GM19397 (cell line): ENCODE results near the gene FNDC8.
"Not testable (repeated sequence)": the region's sequence is repeated elsewhere in the genome, so short reads cannot be mapped to it uniquely, and the experiment has no call there.

Experiments
- ATAC-seq: cut with Tn5 transposase; IDR thresholded peaks from one replicate; pipeline ENCODE4 v1.9.1; 2021; ENCODE audit warnings: mild to moderate bottlenecking, moderate library complexity; ENCODE audit not compliant: unreplicated experiment

The FNDC8 gene

GRCh38 chr17:35094902-35095301 is 26.5 kb upstream of the FNDC8 start:
- no peak for ATAC-seq

GRCh38 chr17:35095741-35096140 is 25.7 kb upstream of the FNDC8 start:
- no peak for ATAC-seq

- no peak for ATAC-seq
These were observed 23.6 kb upstream of the FNDC8 start for GRCh38 chr17:35097776-35098175.

- no peak for ATAC-seq
These were observed 21.5 kb upstream of the FNDC8 start for GRCh38 chr17:35099908-35100307.

GRCh38 chr17:35101036-35101435 is 20.4 kb upstream of the FNDC8 start:
- ATAC-seq: no peak

- ATAC-seq: no peak
These were observed 19.7 kb upstream of the FNDC8 start for GRCh38 chr17:35101725-35102124.

GRCh38 chr17:35103271-35103670 is 18.1 kb upstream of the FNDC8 start:
- ATAC-seq: no peak

- no peak for ATAC-seq
These were observed 16.5 kb upstream of the FNDC8 start for GRCh38 chr17:35104844-35105450.

GRCh38 chr17:35110791-35111190 is 10.6 kb upstream of the FNDC8 start:
- not testable (repeated sequence) for ATAC-seq

GRCh38 chr17:35116845-35117244 is 4.6 kb upstream of the FNDC8 start:
- ATAC-seq: no peak

GRCh38 chr17:35117984-35118383 is 3.4 kb upstream of the FNDC8 start:
- no peak for ATAC-seq

- peak; percentile 88 for ATAC-seq
These were observed 1.8 kb upstream of the FNDC8 start, which contains the start of gene RAD51D for GRCh38 chr17:35119370-35120165. Gene RAD51D, minus strand, starts transcription at chr17:35119860. Its CDS starts 247 bp downstream, at chr17:35119613.

GRCh38 chr17:35127751-35128514 is 6.5 kb downstream of the FNDC8 start:
- no peak for ATAC-seq

GRCh38 chr17:35129154-35129972 is 7.9 kb downstream of the FNDC8 start:
- ATAC-seq: no peak

GRCh38 chr17:35129973-35130351 is 8.5 kb downstream of the FNDC8 start:
- no peak for ATAC-seq

GRCh38 chr17:35130392-35130791 is 9.0 kb downstream of the FNDC8 start:
- no peak for ATAC-seq

GRCh38 chr17:35132099-35132498 is 10.7 kb downstream of the FNDC8 start:
- ATAC-seq: no peak

- ATAC-seq: no peak
These were observed 11.6 kb downstream of the FNDC8 start for GRCh38 chr17:35132816-35133550.

GRCh38 chr17:35135322-35135721 is 13.9 kb downstream of the FNDC8 start:
- ATAC-seq: no peak

GRCh38 chr17:35138218-35138617 is 16.8 kb downstream of the FNDC8 start:
- no peak for ATAC-seq
